Measurements from ENCODE around the gene GRAMD4. TPM values are rescaled to one million over a fixed set of nuclear protein-coding genes. Genes with fewer than 3 reads are reported as not detected.

The GRAMD4 gene
- polyA plus RNA-seq, 1 of the 3 experiments (the other 2 are of a cell fraction), result 15.5 TPM

GRCh38 chr22:46583571-46583970 lies 36.6 kb upstream of the GRAMD4 start:
- POLR2A ChIA-PET, result no interaction called here
- Histone ChIP-seq H2AFZ (ENCODE audit: low read depth) (no peak overlapping the region), H3K36me3 (replicated peaks in 1 of 2; ENCODE audit: control insufficient read depth in 1 of 2, insufficient read depth in 2 of 2, low read length in 1 of 2) (no peaks in the 10 kb centered on the region), H3K9me2 (no peaks in the 10 kb centered on the region), H3K27ac (ENCODE audit: low read depth in 2 of 2, low read length in 1 of 2) (no peak overlapping the region), H3K4me2 (no peak overlapping the region), H3K9me3 (no peaks in the 10 kb centered on the region), H3K4me3 (ENCODE audit: low read depth in 2 of 2, low read length in 1 of 2) (no peak overlapping the region), H4K20me1 (ENCODE audit: insufficient read depth) (no peaks in the 10 kb centered on the region), H3K79me2 (ENCODE audit: insufficient read depth) (no peaks in the 10 kb centered on the region), H3K4me1 (ENCODE audit: control insufficient read depth in 1 of 2, insufficient read depth in 2 of 2, low read depth in 1 of 2, low read length in 1 of 2) (peaks cover 0 to 40% of the 10 kb centered on the region in 2 experiments; a peak in 2 of 4 replicates), H3F3A (replicated peaks; ENCODE audit: insufficient read depth) (no peaks in the 10 kb centered on the region), H3K9ac (no peak overlapping the region), H3K27me3 (ENCODE audit: insufficient read depth) (no peaks in the 10 kb centered on the region)
- CTCF ChIA-PET, result interaction anchor here (1.9 kb wide), 1 partner anchor 20 kb away, joined by 9 read pairs; no protein-coding TSS in a partner anchor
- no peak for DNase-seq
- TF ChIP-seq POLR2AphosphoS5 (IDR thresholded peaks at IDR 0.05; ENCODE audit: low read depth, low read length), result no peak
- no peak for TF ChIP-seq MAX (IDR thresholded peaks at IDR 0.05; ENCODE audit: low read depth)
- TF ChIP-seq RXRA (IDR thresholded peaks at IDR 0.05; ENCODE audit: borderline replicate concordance, low read depth), result no peak
- WGBS (ENCODE audit: low lambda C conversion rate), result 99% methylated on average over 8 of the region's 11 CpGs

- Histone ChIP-seq H4K20me1 (ENCODE audit: insufficient read depth) (no peaks in the 10 kb centered on the region), H3K27ac (ENCODE audit: low read depth in 2 of 2, low read length in 1 of 2) (no peak overlapping the region), H3F3A (replicated peaks; ENCODE audit: insufficient read depth) (no peaks in the 10 kb centered on the region), H2AFZ (ENCODE audit: low read depth) (no peak overlapping the region), H3K4me2 (no peak overlapping the region), H3K9me2 (no peaks in the 10 kb centered on the region), H3K9me3 (no peaks in the 10 kb centered on the region), H3K4me1 (ENCODE audit: control insufficient read depth in 1 of 2, insufficient read depth in 2 of 2, low read depth in 1 of 2, low read length in 1 of 2) (peaks cover 0 to 39% of the 10 kb centered on the region in 2 experiments; a peak in 2 of 4 replicates), H3K36me3 (replicated peaks in 1 of 2; ENCODE audit: control insufficient read depth in 1 of 2, insufficient read depth in 2 of 2, low read length in 1 of 2) (no peaks in the 10 kb centered on the region), H3K79me2 (ENCODE audit: insufficient read depth) (no peaks in the 10 kb centered on the region), H3K27me3 (ENCODE audit: insufficient read depth) (no peaks in the 10 kb centered on the region), H3K4me3 (ENCODE audit: low read depth in 2 of 2, low read length in 1 of 2) (no peak overlapping the region), H3K9ac (no peak overlapping the region)
- ChIA-PET POLR2A (no interaction called here), CTCF (no interaction called here)
- 91% methylated on average over 38 of the region's 43 CpGs for WGBS (ENCODE audit: low lambda C conversion rate)
- DNase-seq, result no peak
- TF ChIP-seq RFX5 (IDR thresholded peaks at IDR 0.05; ENCODE audit: low read length) (no peak), POLR2AphosphoS5 (IDR thresholded peaks at IDR 0.05; ENCODE audit: low read depth, low read length) (no peak), MXI1 (IDR thresholded peaks at IDR 0.05; ENCODE audit: low read depth, low read length) (no peak), NRF1 (IDR thresholded peaks at IDR 0.05; ENCODE audit: low read depth, low read length) (no peak), TEAD4 (IDR thresholded peaks at IDR 0.05; ENCODE audit: borderline replicate concordance, insufficient read depth) (no peak), YY1 (IDR thresholded peaks at IDR 0.05; ENCODE audit: low read depth) (no peak), TAF1 (IDR thresholded peaks at IDR 0.05; ENCODE audit: borderline replicate concordance, low read depth, low read length) (no peak), SMC3 (IDR thresholded peaks at IDR 0.05; ENCODE audit: low read depth, low read length) (no peak), ELF1 (IDR thresholded peaks at IDR 0.05) (no peak), JUND (IDR thresholded peaks at IDR 0.05) (no peak), CTCF (IDR thresholded peaks at IDR 0.05) (no peak), FOSL2 (IDR thresholded peaks at IDR 0.05; ENCODE audit: borderline replicate concordance, low read depth) (no peak), FOXM1 (IDR thresholded peaks at IDR 0.05; ENCODE audit: low read depth) (no peak), NFIC (IDR thresholded peaks at IDR 0.05; ENCODE audit: borderline replicate concordance) (no peak), IRF3 (IDR thresholded peaks at IDR 0.05; ENCODE audit: low read depth, low read length) (no peak)
Measured at GRCh38 chr22:46584081-46584921, 35.9 kb upstream of the GRAMD4 start.

All from SK-N-SH (cell line).